HG03342 (cell line): ENCODE data around the gene POLR2C.

Source experiments
- ATAC-seq: cut with Tn5 transposase; IDR thresholded peaks from one replicate; pipeline ENCODE4 v1.9.1; 2021; ENCODE audit warnings: mild to moderate bottlenecking, moderate library complexity; ENCODE audit not compliant: unreplicated experiment

Gene POLR2C

GRCh38 chr16:57500578-57501111 is 38.2 kb downstream of the POLR2C start:
- ATAC-seq = no peak

- no peak for ATAC-seq
These were observed 39.0 kb downstream of the POLR2C start for GRCh38 chr16:57501492-57501891.

GRCh38 chr16:57502048-57502775 is 39.7 kb downstream of the POLR2C start:
- ATAC-seq = no peak

GRCh38 chr16:57503366-57503765 is 40.9 kb downstream of the POLR2C start:
- no peak for ATAC-seq

- no peak for ATAC-seq
These were observed 41.5 kb downstream of the POLR2C start for GRCh38 chr16:57504001-57504400.

- no peak for ATAC-seq
These were observed 42.0 kb downstream of the POLR2C start for GRCh38 chr16:57504491-57504890.

- no peak for ATAC-seq
These were observed 42.7 kb downstream of the POLR2C start for GRCh38 chr16:57505169-57505568.

GRCh38 chr16:57507136-57508034 is 44.9 kb downstream of the POLR2C start:
- ATAC-seq = no peak

- ATAC-seq = no peak
These were observed 45.6 kb downstream of the POLR2C start for GRCh38 chr16:57508035-57508425.

- no peak for ATAC-seq
These were observed 46.9 kb downstream of the POLR2C start for GRCh38 chr16:57509231-57509923.

- no peak for ATAC-seq
These were observed 47.8 kb downstream of the POLR2C start for GRCh38 chr16:57510016-57510871.

GRCh38 chr16:57512296-57513001 is 50.0 kb downstream of the POLR2C start:
- no peak for ATAC-seq

GRCh38 chr16:57513371-57514102 is 51.1 kb downstream of the POLR2C start:
- ATAC-seq = no peak

GRCh38 chr16:57514371-57514770 is 51.9 kb downstream of the POLR2C start:
- ATAC-seq = no peak

- no peak for ATAC-seq
These were observed 52.5 kb downstream of the POLR2C start for GRCh38 chr16:57514791-57515600.

GRCh38 chr16:57516176-57516725 is 53.8 kb downstream of the POLR2C start:
- ATAC-seq = no peak

- no peak for ATAC-seq
These were observed 54.3 kb downstream of the POLR2C start for GRCh38 chr16:57516773-57517172.
